Measurements from ENCODE around the gene FARS2.

FARS2 gene

DNA sequence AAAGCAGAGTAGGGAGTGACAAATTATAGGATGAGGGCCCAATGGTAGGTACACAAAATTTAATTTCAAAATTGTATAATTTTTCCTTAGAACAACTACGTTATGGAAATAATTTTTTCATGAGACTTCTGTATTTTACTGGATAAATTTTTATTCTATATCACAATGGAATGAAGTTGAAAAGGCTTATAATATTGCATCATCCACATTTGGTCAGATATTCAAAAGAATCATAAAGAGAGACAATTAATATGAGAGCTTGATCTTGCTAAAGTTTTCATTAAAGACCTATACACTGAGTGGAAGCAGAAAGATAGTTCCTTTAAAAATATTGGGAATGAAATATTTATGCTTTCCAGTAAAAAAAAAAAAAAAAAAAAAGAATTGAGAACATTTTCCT, 242.8 kb downstream of the FARS2 start:
- no peak for DNase-seq (ENCODE audit: extremely low spot score)
- TF ChIP-seq L3MBTL2 (conservative IDR thresholded peaks at IDR 0.05) = no peak
- TF ChIP-seq CTBP1 (IDR thresholded peaks at IDR 0.05; ENCODE audit: borderline replicate concordance) = no peak
- TF ChIP-seq ZNF384 (IDR thresholded peaks at IDR 0.05) = no peak
- no peak for TF ChIP-seq PKNOX1 (IDR thresholded peaks at IDR 0.05)
- no peak for TF ChIP-seq FOXK2 (IDR thresholded peaks at IDR 0.05)
- no peak for TF ChIP-seq NFRKB (IDR thresholded peaks at IDR 0.05)
- TF ChIP-seq FOXA1 (IDR thresholded peaks at IDR 0.05) = no peak
- no peak for TF ChIP-seq TARDBP (IDR thresholded peaks at IDR 0.05)
- no peak for TF ChIP-seq BHLHE40 (IDR thresholded peaks at IDR 0.05; ENCODE audit: borderline replicate concordance)
- no peak for TF ChIP-seq FOXM1 (IDR thresholded peaks at IDR 0.05; ENCODE audit: borderline replicate concordance)
- TF ChIP-seq SUZ12 (IDR thresholded peaks at IDR 0.05) = no peak
- TF ChIP-seq ARNT (IDR thresholded peaks at IDR 0.05) = no peak
- CTCF ChIA-PET = no interaction called here
- POLR2A ChIA-PET = no interaction called here

DNA sequence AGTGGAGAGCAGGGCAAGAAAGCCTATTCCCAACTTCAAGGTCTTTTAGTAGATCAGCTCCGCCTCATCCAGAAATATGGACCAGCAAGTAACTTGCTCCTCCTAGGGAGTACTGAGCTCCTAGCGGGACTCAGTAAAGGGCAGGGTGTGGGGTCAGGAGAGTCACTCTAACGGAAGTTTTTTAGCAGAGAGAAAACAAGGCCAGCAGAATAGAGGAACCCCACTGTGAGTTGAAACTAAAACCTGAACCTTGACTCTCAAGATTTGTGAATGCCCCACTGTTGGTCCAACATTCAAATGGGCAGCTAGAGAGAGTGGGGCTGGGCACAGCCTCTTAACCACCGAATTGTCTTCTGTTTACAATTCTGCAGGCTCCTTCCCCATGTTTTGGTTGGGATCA, 244.8 kb downstream of the FARS2 start:
- no peak for DNase-seq (ENCODE audit: extremely low spot score)
- TF ChIP-seq FOXM1 (IDR thresholded peaks at IDR 0.05; ENCODE audit: borderline replicate concordance) (no peak), ELF4 (IDR thresholded peaks at IDR 0.05) (no peak), BHLHE40 (IDR thresholded peaks at IDR 0.05; ENCODE audit: borderline replicate concordance) (no peak), PKNOX1 (IDR thresholded peaks at IDR 0.05) (no peak), ARNT (IDR thresholded peaks at IDR 0.05) (no peak), CTBP1 (IDR thresholded peaks at IDR 0.05; ENCODE audit: borderline replicate concordance) (no peak), SUZ12 (IDR thresholded peaks at IDR 0.05) (no peak), SP1 (IDR thresholded peaks at IDR 0.05) (no peak), NFRKB (IDR thresholded peaks at IDR 0.05) (no peak), TARDBP (IDR thresholded peaks at IDR 0.05) (no peak), HDGF (IDR thresholded peaks at IDR 0.05; ENCODE audit: borderline replicate concordance) (no peak), FOXA1 (IDR thresholded peaks at IDR 0.05) (no peak), LEF1 (IDR thresholded peaks at IDR 0.05; ENCODE audit: borderline replicate concordance) (no peak)
- ChIA-PET POLR2A (no interaction called here), CTCF (no interaction called here)

GRCh38 chr6:5506597-5506996, 245.3 kb downstream of the FARS2 start:
- TF ChIP-seq ARNT (IDR thresholded peaks at IDR 0.05) = no peak
- no peak for TF ChIP-seq PKNOX1 (IDR thresholded peaks at IDR 0.05)
- no peak for TF ChIP-seq FOXA1 (IDR thresholded peaks at IDR 0.05)
- no peak for TF ChIP-seq ELF4 (IDR thresholded peaks at IDR 0.05)
- no peak for TF ChIP-seq NFRKB (IDR thresholded peaks at IDR 0.05)
- TF ChIP-seq SUZ12 (IDR thresholded peaks at IDR 0.05) = no peak
- no peak for TF ChIP-seq HDGF (IDR thresholded peaks at IDR 0.05; ENCODE audit: borderline replicate concordance)
- no peak for TF ChIP-seq LEF1 (IDR thresholded peaks at IDR 0.05; ENCODE audit: borderline replicate concordance)
- ChIA-PET CTCF (no interaction called here), POLR2A (no interaction called here)
- DNase-seq (ENCODE audit: extremely low spot score) = no peak

DNA sequence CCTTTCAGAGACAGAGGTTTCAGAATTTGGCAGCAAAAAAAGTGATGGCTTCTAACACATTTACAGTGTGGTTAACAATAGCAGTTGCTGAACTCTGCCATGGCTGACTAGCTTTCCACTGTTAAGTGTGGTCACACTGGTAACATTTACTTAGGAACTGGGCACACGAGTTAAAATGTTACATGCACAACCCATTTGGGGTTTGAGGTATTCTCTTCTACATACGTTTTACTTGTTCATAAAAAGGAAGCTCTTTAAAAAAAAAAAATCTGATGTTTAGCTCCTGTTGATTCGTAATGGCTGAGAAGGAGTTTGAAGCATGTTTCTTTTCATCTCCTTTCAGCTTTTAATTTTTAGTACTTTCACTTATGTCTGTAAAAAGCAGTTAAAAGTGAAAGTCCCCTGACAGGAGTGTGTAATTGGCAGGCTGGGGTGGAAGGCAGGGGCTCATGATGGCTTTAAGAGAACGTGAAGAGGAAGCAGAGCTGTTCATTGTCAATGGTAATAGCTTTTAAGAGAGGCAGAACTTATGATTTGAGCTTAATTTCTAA, 245.9 kb downstream of the FARS2 start:
- ChIA-PET CTCF (interaction anchor here (0.6 kb wide), 1 partner anchor 501 kb away, joined by 3 read pairs; no protein-coding TSS in a partner anchor), POLR2A (no interaction called here)
- TF ChIP-seq FOXM1 (IDR thresholded peaks at IDR 0.05; ENCODE audit: borderline replicate concordance) = no peak
- TF ChIP-seq FOXA1 (IDR thresholded peaks at IDR 0.05) = no peak
- TF ChIP-seq ELF4 (IDR thresholded peaks at IDR 0.05) = no peak
- no peak for TF ChIP-seq CTBP1 (IDR thresholded peaks at IDR 0.05; ENCODE audit: borderline replicate concordance)
- no peak for TF ChIP-seq SP1 (IDR thresholded peaks at IDR 0.05)
- TF ChIP-seq ZNF384 (IDR thresholded peaks at IDR 0.05) = no peak
- no peak for DNase-seq (ENCODE audit: extremely low spot score)

GRCh38 chr6:5509106-5509505, 247.8 kb downstream of the FARS2 start:
- no peak for DNase-seq (ENCODE audit: extremely low spot score)
- CTCF ChIA-PET = no interaction called here
- POLR2A ChIA-PET = no interaction called here
- TF ChIP-seq CTBP1 (IDR thresholded peaks at IDR 0.05; ENCODE audit: borderline replicate concordance) = no peak
- no peak for TF ChIP-seq ZNF384 (IDR thresholded peaks at IDR 0.05)
- no peak for TF ChIP-seq ARNT (IDR thresholded peaks at IDR 0.05)
- no peak for TF ChIP-seq PKNOX1 (IDR thresholded peaks at IDR 0.05)
- no peak for TF ChIP-seq SUZ12 (IDR thresholded peaks at IDR 0.05)
- no peak for TF ChIP-seq FOXK2 (IDR thresholded peaks at IDR 0.05)
- TF ChIP-seq HDGF (IDR thresholded peaks at IDR 0.05; ENCODE audit: borderline replicate concordance) = no peak
- TF ChIP-seq FOXM1 (IDR thresholded peaks at IDR 0.05; ENCODE audit: borderline replicate concordance) = no peak

GRCh38 chr6:5510331-5511133, 249.2 kb downstream of the FARS2 start:
- TF ChIP-seq SUZ12 (IDR thresholded peaks at IDR 0.05) (no peak), LEF1 (IDR thresholded peaks at IDR 0.05; ENCODE audit: borderline replicate concordance) (no peak), PKNOX1 (IDR thresholded peaks at IDR 0.05) (no peak), ELF4 (IDR thresholded peaks at IDR 0.05) (no peak), TARDBP (IDR thresholded peaks at IDR 0.05) (no peak), HDGF (IDR thresholded peaks at IDR 0.05; ENCODE audit: borderline replicate concordance) (no peak), BHLHE40 (IDR thresholded peaks at IDR 0.05; ENCODE audit: borderline replicate concordance) (no peak), FOXA1 (IDR thresholded peaks at IDR 0.05) (no peak), ARNT (IDR thresholded peaks at IDR 0.05) (no peak), CTBP1 (IDR thresholded peaks at IDR 0.05; ENCODE audit: borderline replicate concordance) (no peak), FOXM1 (IDR thresholded peaks at IDR 0.05; ENCODE audit: borderline replicate concordance) (no peak), SP1 (IDR thresholded peaks at IDR 0.05) (no peak), L3MBTL2 (conservative IDR thresholded peaks at IDR 0.05) (no peak), NFRKB (IDR thresholded peaks at IDR 0.05) (no peak), FOXK2 (IDR thresholded peaks at IDR 0.05) (no peak)
- no peak for DNase-seq (ENCODE audit: extremely low spot score)
- POLR2A ChIA-PET = no interaction called here
- CTCF ChIA-PET = no interaction called here
